ENCODE measurements around the gene OR9Q2.
"Not testable (repeated sequence)": the region's sequence is repeated elsewhere in the genome, so short reads cannot be mapped to it uniquely, and the experiment has no call there.

OR9Q2 gene

DNA sequence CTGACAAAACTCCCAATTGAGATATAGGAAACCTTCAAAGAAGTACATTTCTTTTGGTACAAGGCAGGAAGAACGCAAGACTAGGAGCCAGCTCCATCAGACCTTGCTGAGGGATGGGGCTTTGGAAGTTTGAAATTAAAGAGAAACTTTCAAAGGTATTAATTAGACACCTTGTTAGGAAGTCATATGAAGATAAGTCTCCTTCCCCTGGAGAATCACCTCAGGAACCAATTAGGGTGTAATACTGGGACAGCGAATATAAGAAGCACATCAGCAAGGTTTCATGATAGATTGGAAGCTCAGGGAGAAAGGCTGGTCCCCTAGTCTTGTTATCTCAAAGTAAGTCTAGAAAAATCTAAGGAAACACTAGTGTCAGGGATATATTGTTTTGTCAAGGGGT lies at the start of gene OR9Q2:
Gene OR9Q2 (plus strand): TSS at position 301 of the 400 bp plus-strand sequence. CDS start 1,421 bp downstream, outside the sequence.
- no peak for DNase-seq (ENCODE audit: low read depth)

- no peak for DNase-seq (ENCODE audit: low read depth)
These were observed 46.1 kb upstream of the OR9Q2 start for GRCh38 chr11:58142761-58143160.

DNA sequence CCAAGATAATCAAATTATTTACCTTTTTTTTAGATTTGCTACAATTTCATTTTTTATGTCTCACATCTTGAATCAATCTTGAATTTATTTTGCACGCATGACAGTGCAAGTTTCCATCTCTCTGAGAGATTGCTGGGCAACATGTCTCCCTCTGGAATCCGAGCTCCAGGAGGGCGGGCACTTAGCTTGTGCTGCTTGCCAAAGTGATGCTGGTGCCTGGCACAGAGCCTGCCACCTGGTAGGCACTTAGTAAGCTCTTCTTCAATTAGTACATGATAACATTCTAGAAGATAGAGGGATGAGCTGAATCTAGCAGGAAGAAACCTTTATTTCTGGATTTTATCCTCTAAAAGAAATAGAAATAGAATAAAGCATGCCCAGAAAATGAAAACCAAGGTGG lies 36.1 kb upstream of the OR9Q2 start:
- DNase-seq (ENCODE audit: low read depth) = no peak

GRCh38 chr11:58164389-58164788 lies 24.5 kb upstream of the OR9Q2 start:
- no peak for DNase-seq (ENCODE audit: low read depth)

GRCh38 chr11:58164990-58165389 lies 23.9 kb upstream of the OR9Q2 start:
- no peak for DNase-seq (ENCODE audit: low read depth)

GRCh38 chr11:58165504-58166106 lies 23.3 kb upstream of the OR9Q2 start:
- DNase-seq (ENCODE audit: low read depth) = no peak

GRCh38 chr11:58177409-58178054 lies 11.3 kb upstream of the OR9Q2 start:
- DNase-seq (ENCODE audit: low read depth) = no peak

GRCh38 chr11:58178444-58178843 lies 10.4 kb upstream of the OR9Q2 start:
- no peak for DNase-seq (ENCODE audit: low read depth)

DNA sequence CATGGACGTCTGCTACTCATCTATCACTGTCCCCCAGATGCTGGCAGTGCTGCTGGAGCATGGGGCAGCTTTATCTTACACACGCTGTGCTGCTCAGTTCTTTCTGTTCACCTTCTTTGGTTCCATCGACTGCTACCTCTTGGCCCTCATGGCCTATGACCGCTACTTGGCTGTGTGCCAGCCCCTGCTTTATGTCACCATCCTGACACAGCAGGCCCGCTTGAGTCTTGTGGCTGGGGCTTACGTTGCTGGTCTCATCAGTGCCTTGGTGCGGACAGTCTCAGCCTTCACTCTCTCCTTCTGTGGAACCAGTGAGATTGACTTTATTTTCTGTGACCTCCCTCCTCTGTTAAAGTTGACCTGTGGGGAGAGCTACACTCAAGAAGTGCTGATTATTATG lies 9.2 kb upstream of the OR9Q2 start:
- no peak for DNase-seq (ENCODE audit: low read depth)

DNA sequence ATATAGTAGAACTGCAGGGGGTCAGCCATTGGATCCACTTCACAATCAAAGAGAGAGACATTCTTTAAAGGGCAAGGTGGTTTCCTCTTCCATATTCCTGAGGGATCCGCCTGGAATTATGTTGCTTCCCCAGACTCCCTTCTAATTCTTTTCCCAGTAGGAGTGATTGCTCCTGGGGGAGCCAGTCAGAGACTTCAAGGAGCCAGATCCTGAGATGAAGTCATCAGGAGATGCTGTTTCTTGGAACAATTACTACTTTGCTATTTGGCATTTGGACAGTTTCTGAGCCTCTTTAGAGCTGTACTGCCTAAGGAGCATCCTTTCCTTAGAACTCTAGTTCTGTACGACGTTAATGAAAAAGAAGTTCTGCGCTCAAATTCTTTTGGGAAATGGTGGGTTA lies 1.9 kb upstream of the OR9Q2 start:
- no peak for DNase-seq (ENCODE audit: low read depth)

DNA sequence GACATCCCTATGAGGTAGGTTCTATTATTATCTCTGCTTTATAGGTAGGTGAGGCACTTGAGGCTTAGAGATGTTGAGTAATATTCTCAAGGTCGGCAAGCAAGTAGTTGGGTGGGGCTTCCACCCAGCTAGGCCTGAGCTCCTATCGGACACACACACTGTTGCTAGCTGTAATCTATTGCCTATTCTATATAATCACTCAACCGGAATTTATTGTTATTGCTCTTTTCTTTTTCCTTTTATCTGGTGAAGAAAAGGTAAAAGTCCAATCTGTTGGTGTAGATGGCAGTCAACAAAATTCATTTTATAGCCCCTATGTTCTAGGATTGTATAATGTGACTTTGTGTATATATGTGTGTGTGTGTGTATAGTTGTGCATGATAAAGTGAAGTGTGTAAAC lies 3.4 kb downstream of the OR9Q2 start:
- DNase-seq (ENCODE audit: low read depth) = no peak

DNA sequence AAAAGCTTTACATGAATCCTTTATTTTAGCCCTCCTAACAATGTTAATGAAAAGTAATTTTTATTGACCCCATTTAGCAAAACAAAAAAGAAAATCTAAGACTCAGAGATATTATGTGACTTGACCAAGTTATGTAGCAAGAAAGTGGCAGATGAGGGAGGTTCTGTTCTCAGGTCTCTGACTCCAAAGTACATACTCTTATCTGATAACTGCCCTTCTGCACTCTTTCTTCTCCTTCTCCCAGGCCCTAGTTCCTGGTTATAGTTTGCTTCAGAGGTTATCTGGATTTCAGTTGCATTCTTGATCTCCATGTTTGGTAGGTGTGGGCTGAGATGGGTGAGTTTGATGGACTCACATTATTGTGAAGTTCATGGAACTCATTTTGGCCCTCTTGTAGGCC lies 4.5 kb downstream of the OR9Q2 start:
- DNase-seq (ENCODE audit: low read depth) = no peak

DNA sequence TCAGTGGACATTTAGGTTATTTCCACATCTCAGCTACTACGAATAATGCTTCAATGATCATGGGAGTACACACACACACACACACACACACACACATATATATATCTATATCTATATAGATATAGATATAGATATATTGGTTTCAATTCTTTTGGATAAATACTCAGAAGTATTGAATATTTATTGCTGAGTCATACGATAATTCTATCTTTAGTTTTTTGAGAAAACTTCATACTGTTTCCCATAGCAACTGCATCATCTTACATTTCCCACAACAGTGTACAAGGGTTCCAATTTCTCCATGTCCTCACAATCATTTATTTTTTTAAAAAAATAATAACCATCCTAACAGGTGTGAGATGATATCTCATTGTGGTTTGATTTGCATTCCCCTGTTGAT lies 7.1 kb downstream of the OR9Q2 start:
- DNase-seq (ENCODE audit: low read depth) = no peak

DNA sequence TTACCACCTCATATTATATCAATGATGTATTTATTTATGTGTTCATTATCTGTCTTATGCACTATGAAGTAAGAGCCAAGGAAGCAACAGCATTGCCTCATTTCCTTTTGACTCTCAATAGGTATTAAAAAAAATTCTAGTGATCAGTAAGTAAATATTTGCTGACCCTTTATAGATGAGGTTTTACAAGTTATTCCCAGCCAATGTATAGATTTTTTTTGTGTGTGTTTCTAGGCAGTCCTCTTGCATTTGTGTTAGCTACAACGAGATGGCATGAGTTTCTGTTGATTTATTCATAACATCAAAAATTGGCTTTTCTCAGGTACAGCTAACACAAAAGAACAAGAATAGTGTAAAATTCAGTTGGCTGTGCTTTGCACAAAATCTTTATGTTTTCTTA lies 10.4 kb downstream of the OR9Q2 start:
- no peak for DNase-seq (ENCODE audit: low read depth)

DNA sequence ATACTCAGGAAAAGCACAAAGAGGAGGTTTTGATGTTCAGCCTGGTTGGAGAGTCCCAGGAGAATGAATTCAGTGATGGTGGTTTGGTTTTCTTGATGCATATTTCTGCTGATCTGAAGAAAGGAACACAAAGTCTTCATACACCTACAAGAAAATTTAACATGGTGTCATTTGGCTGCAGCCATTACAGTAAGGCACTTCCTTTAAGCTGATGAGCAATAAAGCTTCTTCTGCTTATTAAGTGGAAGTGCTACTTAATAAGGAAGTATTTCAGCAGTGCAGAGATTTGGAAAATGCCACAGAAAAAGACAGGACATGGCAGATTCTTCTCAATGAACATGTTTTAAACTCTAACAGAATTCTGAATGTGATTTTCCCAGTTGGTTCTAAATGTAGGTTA lies 15.2 kb downstream of the OR9Q2 start, which contains the start of gene OR1S2:
Gene OR1S2 (minus strand): TSS at position 101 of the 400 bp plus-strand sequence. CDS start 0 bp downstream, at position 101.
- no peak for DNase-seq (ENCODE audit: low read depth)

GRCh38 chr11:58212420-58212819 lies 23.6 kb downstream of the OR9Q2 start, which contains the start of gene OR1S1:
Gene OR1S1, plus strand, starts transcription at chr11:58212720.
- not testable (repeated sequence) for DNase-seq (ENCODE audit: low read depth)

DNA sequence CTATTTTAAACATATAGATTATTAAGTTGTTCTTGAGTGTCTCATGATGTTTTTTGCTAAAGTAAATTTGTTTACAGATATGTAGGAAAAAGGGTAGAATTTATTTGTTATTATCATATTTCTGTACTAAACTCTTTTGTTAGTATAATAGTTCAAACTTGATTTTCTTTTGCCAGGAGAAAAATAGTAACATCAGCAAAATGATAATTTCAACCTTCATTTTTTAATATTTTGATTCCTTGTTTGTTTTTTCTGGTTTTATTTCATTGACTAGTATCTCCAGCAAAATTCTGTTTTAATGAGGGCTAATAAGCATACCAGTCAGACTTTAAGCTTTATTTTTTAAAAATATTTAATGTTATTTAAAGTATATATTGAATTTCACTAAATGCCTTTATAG lies 27.6 kb downstream of the OR9Q2 start:
- DNase-seq (ENCODE audit: low read depth) = no peak

DNA sequence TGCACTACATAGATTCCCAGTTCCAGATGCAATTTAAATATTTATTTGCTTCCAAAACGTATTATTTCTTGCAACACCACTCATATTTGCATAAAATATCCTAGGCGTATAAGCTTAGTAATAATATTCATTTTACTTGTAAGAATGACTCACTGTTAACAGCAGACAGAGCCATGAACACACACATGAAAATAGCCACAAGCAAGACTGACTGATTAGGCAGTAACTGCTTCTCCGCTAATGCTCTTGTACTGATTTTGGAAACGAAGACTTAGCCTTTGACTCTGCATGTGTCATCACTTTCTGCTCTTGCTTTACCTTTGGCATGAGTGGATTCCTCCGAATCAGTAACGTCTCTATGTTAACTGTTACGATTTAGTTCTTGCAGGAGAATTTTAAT lies 33.9 kb downstream of the OR9Q2 start:
- no peak for DNase-seq (ENCODE audit: low read depth)

GRCh38 chr11:58227956-58228615 lies 39.2 kb downstream of the OR9Q2 start:
- DNase-seq (ENCODE audit: low read depth) = no peak
